OCI-LY7 (cell line): ENCODE measurements around the gene CCDC170. TPM values are rescaled to one million over a fixed set of nuclear protein-coding genes. Genes with fewer than 3 reads are reported as not detected.

Source experiments
- BruUV-seq: library from RNA; stranded (reverse); fragments of 400-500 nt; replicated peaks from 2 replicates; lab custom pipeline; 2021; lab: Mats Ljungman, UMichigan
- CTCF ChIA-PET: fragments of 300-600 bp; sonication (Branson Sonifier 250); formaldehyde crosslinking; loops from one replicate; lab custom pipeline; 2022; ENCODE audit warnings: antibody characterized with exemption; ENCODE audit not compliant: unreplicated experiment; lab: Charles Lee
- POLR2A ChIA-PET: fragments of 300-600 bp; sonication (Branson Sonifier 250); formaldehyde crosslinking; loops from one replicate; lab custom pipeline; 2022; ENCODE audit warnings: antibody characterized with exemption; lab: Charles Lee
- DNase-seq: peaks from one replicate; pipeline ENCODE4 v3.0.0-alpha.2; 2015; ENCODE audit warnings: low spot score
- H2AFZ ChIP-seq: fragments of 200-600 bp; sonication (generic), shearing (Covaris generic); 2 replicates; pipeline ENCODE4 v1.6.1; 2014; ENCODE audit warnings: mild to moderate bottlenecking, antibody characterized with exemption, low read length, moderate library complexity
- H3K27ac ChIP-seq: fragments of 200-600 bp; sonication (generic); 2 replicates; pipeline ENCODE4 v1.5.1; 2014; ENCODE audit warnings: mixed run types, low read depth, mild to moderate bottlenecking, moderate library complexity, low read length, inconsistent platforms; ENCODE audit not compliant: poor library complexity, severe bottlenecking
- H3K36me3 ChIP-seq: fragments of 200-600 bp; sonication (generic); 2 replicates; pipeline ENCODE4 v1.6.1; 2014; ENCODE audit warnings: mild to moderate bottlenecking, antibody characterized with exemption, low read length, moderate library complexity, mixed read lengths; ENCODE audit not compliant: insufficient read depth
- H3K4me1 ChIP-seq: fragments of 200-600 bp; sonication (generic); 2 replicates; pipeline ENCODE4 v1.5.1; 2014; ENCODE audit warnings: mild to moderate bottlenecking, low read length; ENCODE audit not compliant: insufficient read depth, poor library complexity, severe bottlenecking
- H3K4me2 ChIP-seq: fragments of 200-600 bp; sonication (generic); 2 replicates; pipeline ENCODE4 v1.6.1; 2014; ENCODE audit warnings: mild to moderate bottlenecking, low read length
- H3K4me3 ChIP-seq: fragments of 200-600 bp; sonication (generic); 2 replicates; pipeline ENCODE4 v1.5.1; 2014; ENCODE audit warnings: mild to moderate bottlenecking, low read depth, low read length; ENCODE audit not compliant: poor library complexity, severe bottlenecking
- H3K79me2 ChIP-seq: fragments of 200-600 bp; sonication (generic); 2 replicates; pipeline ENCODE4 v1.6.1; 2016; ENCODE audit warnings: low read depth, mild to moderate bottlenecking, low read length, moderate library complexity, mixed read lengths; ENCODE audit not compliant: insufficient read depth
- H3K9me2 ChIP-seq: fragments of 200-600 bp; sonication (generic); 2 replicates; pipeline ENCODE4 v1.6.1; 2016; ENCODE audit warnings: mild to moderate bottlenecking, low read length, mixed read lengths; ENCODE audit not compliant: insufficient read depth
- H3K9me3 ChIP-seq: fragments of 200-600 bp; sonication (generic); 2 replicates; pipeline ENCODE4 v1.6.1; 2014; ENCODE audit warnings: mild to moderate bottlenecking, mixed run types, low read length, mixed read lengths
- H4K20me1 ChIP-seq: fragments of 200-600 bp; sonication (generic); 2 replicates; pipeline ENCODE4 v1.6.1; 2014; ENCODE audit warnings: mild to moderate bottlenecking, antibody characterized with exemption, low read length, moderate library complexity, mixed read lengths; ENCODE audit not compliant: insufficient read depth
- CTCF ChIP-seq: fragments of 200-600 bp; sonication (generic); conservative IDR thresholded peaks from 2 replicates; pipeline ENCODE4 v1.5.1; 2014; ENCODE audit warnings: mild to moderate bottlenecking, antibody characterized with exemption, low read length, moderate library complexity, mixed read lengths
- EZH2phosphoT487 ChIP-seq: fragments of 200-600 bp; sonication (generic); IDR thresholded peaks from 2 replicates; pipeline ENCODE4 v1.6.1; 2018; ENCODE audit warnings: low read depth, borderline replicate concordance, mild to moderate bottlenecking, mixed run types, antibody characterized with exemption, low read length, moderate library complexity, mixed read lengths
- intact Hi-C: fragments of 100-400 bp; cut with micrococcal nuclease; formaldehyde crosslinking; loops from one replicate; pipeline ENCODE4 v1.10.0; 2022; ENCODE audit not compliant: unreplicated experiment
- total RNA-seq, 2 experiments: library from RNA; depleted of rRNA in 1 of 2; stranded (reverse); fragments of >200 nt in 1 of 2; shearing (Covaris generic) in 1 of 2; gene quantifications; 2 replicates each; pipeline ENCODE4 v1.2.3, GENCODE V29; 2014 to 2022

Gene CCDC170
- total RNA-seq, 2 experiments from 2014 or later = not detected

- DNase-seq = no peak
- Histone ChIP-seq H3K36me3 (no peaks in the 10 kb centered on the region), H3K9me2 (no peaks in the 10 kb centered on the region), H3K79me2 (no peaks in the 10 kb centered on the region), H2AFZ (no peak overlapping the region), H3K4me3 (no peak overlapping the region), H4K20me1 (no peaks in the 10 kb centered on the region), H3K27ac (no peak overlapping the region), H3K4me2 (no peak overlapping the region), H3K4me1 (no peaks in the 10 kb centered on the region), H3K9me3 (no peaks in the 10 kb centered on the region)
- no TSS peak for BruUV-seq
- no peak for TF ChIP-seq EZH2phosphoT487
- no peak for TF ChIP-seq CTCF
- POLR2A ChIA-PET = no interaction called here
- CTCF ChIA-PET = no interaction called here
- intact Hi-C loops = no loop called here
Measured at GRCh38 chr6:151499551-151499950, 5.7 kb downstream of the CCDC170 start.

GRCh38 chr6:151501511-151502136 is 7.8 kb downstream of the CCDC170 start:
- no peak overlapping the region for H3K4me3 ChIP-seq
- no peaks in the 10 kb centered on the region for H3K79me2 ChIP-seq
- no peaks in the 10 kb centered on the region for H3K36me3 ChIP-seq
- intact Hi-C loops = no loop called here
- no peaks in the 10 kb centered on the region for H3K9me2 ChIP-seq
- H3K27ac ChIP-seq = no peak overlapping the region
- DNase-seq = no peak
- no TSS peak for BruUV-seq
- H3K9me3 ChIP-seq = no peaks in the 10 kb centered on the region
- no peak overlapping the region for H3K4me2 ChIP-seq
- no peak for TF ChIP-seq EZH2phosphoT487
- TF ChIP-seq CTCF = no peak
- POLR2A ChIA-PET = interaction anchor here (0.6 kb wide), 1 partner anchor 250 kb away, joined by 3 read pairs; no protein-coding TSS in a partner anchor
- CTCF ChIA-PET = no interaction called here
- H3K4me1 ChIP-seq = no peaks in the 10 kb centered on the region
- no peak overlapping the region for H2AFZ ChIP-seq
- no peaks in the 10 kb centered on the region for H4K20me1 ChIP-seq

- CTCF ChIA-PET = no interaction called here
- H3K9me3 ChIP-seq = no peaks in the 10 kb centered on the region
- no peaks in the 10 kb centered on the region for H3K36me3 ChIP-seq
- no peak overlapping the region for H3K27ac ChIP-seq
- intact Hi-C loops = no loop called here
- H3K4me2 ChIP-seq = no peak overlapping the region
- DNase-seq = no peak
- no peaks in the 10 kb centered on the region for H3K4me1 ChIP-seq
- TF ChIP-seq EZH2phosphoT487 (no peak), CTCF (no peak)
- H3K4me3 ChIP-seq = no peak overlapping the region
- H2AFZ ChIP-seq = no peak overlapping the region
- H3K9me2 ChIP-seq = no peaks in the 10 kb centered on the region
- H3K79me2 ChIP-seq = no peaks in the 10 kb centered on the region
- POLR2A ChIA-PET = interaction anchor here (0.6 kb wide), 1 partner anchor 249 kb away, joined by 3 read pairs; no protein-coding TSS in a partner anchor
- BruUV-seq = no TSS peak
- no peaks in the 10 kb centered on the region for H4K20me1 ChIP-seq
Measured at GRCh38 chr6:151502499-151502898, 8.7 kb downstream of the CCDC170 start.
